MM.1S (cell line): ENCODE results near the gene HS1BP3.

Experiments
- DNase-seq: peaks from one replicate; pipeline ENCODE4 v3.0.0-alpha.2; 2015
- H2AFZ ChIP-seq: fragments of 300-600 bp; sonication (generic); 2 replicates; pipeline ENCODE4 v1.6.0; 2016; ENCODE audit warnings: antibody characterized with exemption, low read length
- H3F3A ChIP-seq: fragments of 300-600 bp; sonication (generic); 2 replicates; pipeline ENCODE4 v1.6.1; 2016; ENCODE audit warnings: mild to moderate bottlenecking, antibody characterized with exemption, low read length, moderate library complexity, mixed read lengths; ENCODE audit not compliant: insufficient read depth
- H3K27ac ChIP-seq: fragments of 300-600 bp; sonication (generic); 2 replicates; pipeline ENCODE4 v1.5.1; 2016; ENCODE audit warnings: mild to moderate bottlenecking, low read length
- H3K27me3 ChIP-seq: fragments of 300-600 bp; sonication (generic); replicated peaks from 2 replicates; pipeline ENCODE4 v1.6.0; 2016; ENCODE audit warnings: low read length; ENCODE audit not compliant: insufficient read depth
- H3K36me3 ChIP-seq: fragments of 300-600 bp; sonication (generic); replicated peaks from 2 replicates; pipeline ENCODE4 v1.6.1; 2016; ENCODE audit warnings: mild to moderate bottlenecking, low read length, mixed read lengths; ENCODE audit not compliant: insufficient read depth
- H3K4me1 ChIP-seq: fragments of 300-600 bp; sonication (generic); 2 replicates; pipeline ENCODE4 v1.6.1; 2016; ENCODE audit warnings: low read length, mixed read lengths
- H3K4me2 ChIP-seq: fragments of 300-600 bp; sonication (generic); 2 replicates; pipeline ENCODE4 v1.6.0; 2016; ENCODE audit warnings: low read depth, low read length
- H3K4me3 ChIP-seq: fragments of 300-600 bp; sonication (generic); 2 replicates; pipeline ENCODE4 v1.5.1; 2016; ENCODE audit warnings: low read length, mixed read lengths
- H3K79me2 ChIP-seq: fragments of 300-600 bp; sonication (generic); 2 replicates; pipeline ENCODE4 v1.6.1; 2016; ENCODE audit warnings: mixed run types, low read length, mixed read lengths
- H3K9ac ChIP-seq: fragments of 300-600 bp; sonication (generic); 2 replicates; pipeline ENCODE4 v1.6.1; 2016; ENCODE audit warnings: low read length, mixed read lengths
- H3K9me2 ChIP-seq: fragments of 300-600 bp; sonication (generic); replicated peaks from 2 replicates; pipeline ENCODE4 v1.6.1; 2016; ENCODE audit warnings: mild to moderate bottlenecking, low read length, mixed read lengths; ENCODE audit not compliant: insufficient read depth
- H3K9me3 ChIP-seq: fragments of 300-600 bp; sonication (generic); replicated peaks from 2 replicates; pipeline ENCODE4 v1.6.1; 2016; ENCODE audit warnings: mild to moderate bottlenecking, low read length, mixed read lengths; ENCODE audit not compliant: insufficient read depth
- H4K20me1 ChIP-seq: fragments of 300-600 bp; sonication (generic); 2 replicates; pipeline ENCODE4 v1.6.1; 2016; ENCODE audit warnings: mild to moderate bottlenecking, low read length, moderate library complexity, mixed read lengths; ENCODE audit not compliant: insufficient read depth
- EZH2 ChIP-seq: fragments of 300-600 bp; sonication (generic); optimal IDR thresholded peaks from 2 replicates; pipeline ENCODE3; 2017; ENCODE audit warnings: low read depth, mild to moderate bottlenecking, antibody characterized with exemption, low read length, mixed read lengths
- EZH2phosphoT487 ChIP-seq: fragments of 300-600 bp; sonication (generic); IDR thresholded peaks from 2 replicates; pipeline ENCODE4 v1.6.1; 2018; ENCODE audit warnings: antibody characterized with exemption, low read length
- TF ChIP-seq, protein P1 (sequence below): fragments of 300-600 bp; sonication (generic); IDR thresholded peaks from 2 replicates; pipeline ENCODE4 v1.5.1; 2016; ENCODE audit warnings: antibody characterized with exemption, low read length, mixed read lengths

HS1BP3 gene

DNA sequence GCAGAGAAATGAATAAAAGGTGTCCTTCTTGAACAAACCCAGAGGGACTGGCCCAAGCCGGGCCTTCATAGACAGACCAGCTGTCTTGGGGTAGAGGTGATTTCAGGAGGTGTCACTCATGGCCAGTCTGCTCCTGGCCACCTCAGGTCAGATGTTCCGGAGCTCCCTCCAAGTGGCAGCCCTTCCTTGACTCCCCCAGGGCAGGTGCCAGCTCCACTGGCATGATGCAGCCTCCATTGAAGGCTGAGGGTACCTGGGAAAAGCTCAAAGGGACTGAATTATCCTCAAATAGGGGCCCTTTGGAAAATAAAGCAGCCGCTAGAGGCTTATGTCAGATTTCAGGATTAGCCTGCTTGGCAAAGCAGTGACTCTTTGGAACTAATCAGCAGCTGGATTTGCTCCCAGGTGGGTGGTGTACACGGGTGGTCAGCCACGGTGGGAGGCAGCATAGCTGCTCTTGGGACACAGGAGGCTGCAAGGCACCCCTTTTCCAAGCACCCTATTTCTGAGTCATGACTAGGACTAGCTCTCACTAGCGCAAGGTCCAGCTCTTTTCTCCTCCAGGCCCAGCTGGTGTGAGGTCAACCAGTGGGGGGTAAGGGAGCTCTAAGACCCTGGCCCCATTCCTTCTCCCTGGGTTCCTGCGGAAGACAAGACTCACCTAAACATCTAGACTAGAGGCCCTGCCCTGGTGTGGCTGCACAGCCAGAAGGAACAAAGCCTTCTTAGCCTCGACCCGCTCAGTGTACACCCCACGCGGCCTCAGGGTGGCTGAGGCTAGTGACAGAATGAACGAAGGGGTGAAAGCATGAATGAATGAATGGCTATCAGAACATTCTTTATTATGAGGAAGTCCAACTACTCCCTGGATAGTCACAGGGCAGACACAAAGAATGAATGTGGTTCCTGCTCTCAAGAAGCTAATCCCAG lies 29.3 kb downstream of the HS1BP3 start:
- no peaks in the 10 kb centered on the region for H3K79me2 ChIP-seq
- TF ChIP-seq EZH2 (no peak), EZH2phosphoT487 (no peak)
- TF ChIP-seq, protein P1, sequence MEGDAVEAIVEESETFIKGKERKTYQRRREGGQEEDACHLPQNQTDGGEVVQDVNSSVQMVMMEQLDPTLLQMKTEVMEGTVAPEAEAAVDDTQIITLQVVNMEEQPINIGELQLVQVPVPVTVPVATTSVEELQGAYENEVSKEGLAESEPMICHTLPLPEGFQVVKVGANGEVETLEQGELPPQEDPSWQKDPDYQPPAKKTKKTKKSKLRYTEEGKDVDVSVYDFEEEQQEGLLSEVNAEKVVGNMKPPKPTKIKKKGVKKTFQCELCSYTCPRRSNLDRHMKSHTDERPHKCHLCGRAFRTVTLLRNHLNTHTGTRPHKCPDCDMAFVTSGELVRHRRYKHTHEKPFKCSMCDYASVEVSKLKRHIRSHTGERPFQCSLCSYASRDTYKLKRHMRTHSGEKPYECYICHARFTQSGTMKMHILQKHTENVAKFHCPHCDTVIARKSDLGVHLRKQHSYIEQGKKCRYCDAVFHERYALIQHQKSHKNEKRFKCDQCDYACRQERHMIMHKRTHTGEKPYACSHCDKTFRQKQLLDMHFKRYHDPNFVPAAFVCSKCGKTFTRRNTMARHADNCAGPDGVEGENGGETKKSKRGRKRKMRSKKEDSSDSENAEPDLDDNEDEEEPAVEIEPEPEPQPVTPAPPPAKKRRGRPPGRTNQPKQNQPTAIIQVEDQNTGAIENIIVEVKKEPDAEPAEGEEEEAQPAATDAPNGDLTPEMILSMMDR: no peak
- H3K9ac ChIP-seq: no peak overlapping the region
- no peaks in the 10 kb centered on the region for H3K9me3 ChIP-seq
- no peak overlapping the region for H3K4me3 ChIP-seq
- no peaks in the 10 kb centered on the region for H3K4me1 ChIP-seq
- H3K4me2 ChIP-seq: no peak overlapping the region
- H3F3A ChIP-seq: no peaks in the 10 kb centered on the region
- H3K36me3 ChIP-seq: no peaks in the 10 kb centered on the region
- H3K27ac ChIP-seq: no peak overlapping the region
- no peak for DNase-seq
- no peaks in the 10 kb centered on the region for H3K27me3 ChIP-seq
- H4K20me1 ChIP-seq: no peaks in the 10 kb centered on the region
- H3K9me2 ChIP-seq: no peaks in the 10 kb centered on the region
- no peak overlapping the region for H2AFZ ChIP-seq

DNA sequence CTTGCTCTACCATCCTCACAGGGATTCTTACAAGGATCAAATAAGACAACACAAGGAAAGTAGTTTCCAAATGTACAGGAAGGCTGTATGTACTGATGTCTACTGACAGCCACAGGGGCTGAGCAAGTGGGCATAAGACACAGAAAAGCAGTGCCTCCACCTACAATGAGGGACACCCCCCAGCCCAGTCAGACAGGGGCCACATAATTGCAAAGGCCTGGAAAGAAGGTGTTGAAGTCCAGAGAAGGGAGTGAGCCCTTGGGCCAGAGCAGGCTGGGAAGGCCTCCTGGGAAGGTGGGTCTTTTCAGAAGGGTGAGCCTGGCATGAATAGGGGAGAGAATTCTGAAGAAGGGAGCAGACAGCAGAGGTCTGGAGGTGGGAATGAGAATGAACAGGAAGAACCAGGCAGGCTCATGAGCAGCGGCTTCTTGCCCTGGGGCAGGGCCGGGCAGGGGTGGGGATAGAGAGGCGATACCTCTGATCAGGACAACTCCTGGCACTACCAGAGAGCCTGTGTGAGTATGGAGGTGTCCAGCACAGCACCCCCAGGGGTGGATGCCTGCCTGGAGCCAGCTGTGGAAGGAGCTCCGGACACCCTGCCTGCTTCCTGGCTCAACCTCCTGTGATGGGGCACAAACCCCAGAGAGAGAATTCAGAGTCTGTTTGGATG lies 30.1 kb downstream of the HS1BP3 start:
- H3F3A ChIP-seq: no peaks in the 10 kb centered on the region
- DNase-seq: no peak
- no peak overlapping the region for H3K4me2 ChIP-seq
- no peak for TF ChIP-seq EZH2phosphoT487
- TF ChIP-seq, protein P1: no peak
- no peak for TF ChIP-seq EZH2
- H3K27ac ChIP-seq: no peak overlapping the region
- no peaks in the 10 kb centered on the region for H3K79me2 ChIP-seq
- no peaks in the 10 kb centered on the region for H4K20me1 ChIP-seq
- H3K4me1 ChIP-seq: no peaks in the 10 kb centered on the region
- no peak overlapping the region for H3K9ac ChIP-seq
- H3K4me3 ChIP-seq: no peak overlapping the region
- no peak overlapping the region for H2AFZ ChIP-seq
- H3K9me3 ChIP-seq: no peaks in the 10 kb centered on the region
- H3K9me2 ChIP-seq: no peaks in the 10 kb centered on the region
- no peaks in the 10 kb centered on the region for H3K36me3 ChIP-seq
- H3K27me3 ChIP-seq: no peaks in the 10 kb centered on the region

- Histone ChIP-seq H3F3A (no peaks in the 10 kb centered on the region), H3K9ac (no peak overlapping the region), H3K79me2 (no peaks in the 10 kb centered on the region), H4K20me1 (no peaks in the 10 kb centered on the region), H3K4me2 (no peak overlapping the region), H3K9me2 (no peaks in the 10 kb centered on the region), H2AFZ (no peak overlapping the region), H3K4me3 (no peak overlapping the region), H3K27ac (no peak overlapping the region), H3K36me3 (no peaks in the 10 kb centered on the region), H3K27me3 (no peaks in the 10 kb centered on the region), H3K4me1 (no peaks in the 10 kb centered on the region), H3K9me3 (no peaks in the 10 kb centered on the region)
- DNase-seq: no peak
- TF ChIP-seq, protein P1: no peak
Measured at GRCh38 chr2:20620271-20620681, 30.6 kb downstream of the HS1BP3 start.
